ENCODE data around the gene S100A6. TPM values are rescaled to one million over a fixed set of nuclear protein-coding genes. Genes with fewer than 3 reads are reported as not detected.

Gene S100A6
- polyA plus RNA-seq, 2 of the 4 experiments (the other 2 are of a cell fraction): 898 to 3,552 TPM

GRCh38 chr1:153573351-153573750 is 37.6 kb upstream of the S100A6 start:
- ATAC-seq (no peak), FAIRE-seq (no peak), DNase-seq (ENCODE audit: low read depth in 1 of 2, low spot score in 1 of 2) (no peak)
- TF ChIP-seq CBX2 (IDR thresholded peaks at IDR 0.05; ENCODE audit: borderline replicate concordance, low read depth): no peak
- no peak for TF ChIP-seq NR3C1 (IDR thresholded peaks at IDR 0.05)
- 75% methylated on average over 3 of the region's 3 CpGs for WGBS (ENCODE audit: missing lambda C conversion rate)
- CTCF ChIA-PET: interaction anchor here (0.6 to 7.5 kb wide), 38 partner anchors 8 to 413 kb away, joined by 3 to 471 read pairs (median 11); partner anchors contain the start of genes CHTOP, PGLYRP4, RAB13 and S100A1
- Histone ChIP-seq H3K4me1 (peaks cover 27% of the 10 kb centered on the region), H3K9me3 (no peaks in the 10 kb centered on the region), H3K27ac (no peak overlapping the region), H3K4me2 (no peak overlapping the region), H3K4me3 (no peak overlapping the region)
- POLR2A ChIA-PET: interaction anchor here (1.4 to 3.4 kb wide), 5 partner anchors 38 to 99 kb away, joined by 6 to 24 read pairs (median 12); partner anchors contain the start of genes CHTOP, S100A13 and S100A6

GRCh38 chr1:153572569-153573015 is 36.8 kb upstream of the S100A6 start:
- peak overlapping the region in 1 of 2 experiments; percentile 39; a peak in 1 of 6 replicates for H3K27ac ChIP-seq
- no peaks in the 10 kb centered on the region for H3K9me3 ChIP-seq
- H3K4me2 ChIP-seq: 0 out of 3 replicates have a peak overlapping the region, but pooled peaks have one; percentile 27
- TF ChIP-seq, protein P1, sequence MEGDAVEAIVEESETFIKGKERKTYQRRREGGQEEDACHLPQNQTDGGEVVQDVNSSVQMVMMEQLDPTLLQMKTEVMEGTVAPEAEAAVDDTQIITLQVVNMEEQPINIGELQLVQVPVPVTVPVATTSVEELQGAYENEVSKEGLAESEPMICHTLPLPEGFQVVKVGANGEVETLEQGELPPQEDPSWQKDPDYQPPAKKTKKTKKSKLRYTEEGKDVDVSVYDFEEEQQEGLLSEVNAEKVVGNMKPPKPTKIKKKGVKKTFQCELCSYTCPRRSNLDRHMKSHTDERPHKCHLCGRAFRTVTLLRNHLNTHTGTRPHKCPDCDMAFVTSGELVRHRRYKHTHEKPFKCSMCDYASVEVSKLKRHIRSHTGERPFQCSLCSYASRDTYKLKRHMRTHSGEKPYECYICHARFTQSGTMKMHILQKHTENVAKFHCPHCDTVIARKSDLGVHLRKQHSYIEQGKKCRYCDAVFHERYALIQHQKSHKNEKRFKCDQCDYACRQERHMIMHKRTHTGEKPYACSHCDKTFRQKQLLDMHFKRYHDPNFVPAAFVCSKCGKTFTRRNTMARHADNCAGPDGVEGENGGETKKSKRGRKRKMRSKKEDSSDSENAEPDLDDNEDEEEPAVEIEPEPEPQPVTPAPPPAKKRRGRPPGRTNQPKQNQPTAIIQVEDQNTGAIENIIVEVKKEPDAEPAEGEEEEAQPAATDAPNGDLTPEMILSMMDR (IDR thresholded peaks at IDR 0.05): peak; percentile 92
- TF ChIP-seq TP53 (CRISPR knock-in tag; IDR thresholded peaks at IDR 0.05) (no peak), HOXB5 (CRISPR knock-in tag; IDR thresholded peaks at IDR 0.05) (no peak), CBX2 (IDR thresholded peaks at IDR 0.05; ENCODE audit: borderline replicate concordance, low read depth) (no peak), RCOR1 (IDR thresholded peaks at IDR 0.05; ENCODE audit: low read depth, low read length) (no peak), ZNF302 (CRISPR knock-in tag; IDR thresholded peaks at IDR 0.05) (no peak), USF2 (IDR thresholded peaks at IDR 0.05) (no peak), SMC3 (IDR thresholded peaks at IDR 0.05) (peak; percentile 87), FOSL2 (IDR thresholded peaks at IDR 0.05) (no peak), FOSL2 (CRISPR knock-in tag; IDR thresholded peaks at IDR 0.05) (no peak), NFE2L2 (conservative IDR thresholded peaks at IDR 0.05; ENCODE audit: low read length) (no peak), CEBPB (IDR thresholded peaks at IDR 0.05) (no peak), BHLHE40 (IDR thresholded peaks at IDR 0.05; ENCODE audit: low read depth, low read length) (no peak), EP300 (IDR thresholded peaks at IDR 0.05) (no peak), ZC3H11A (IDR thresholded peaks at IDR 0.05) (no peak), RAD21 (conservative IDR thresholded peaks at IDR 0.05 in 1 of 2, IDR thresholded peaks at IDR 0.05 in 1 of 2) (peak; percentile 95 to 99)
- TF ChIP-seq, protein P2, sequence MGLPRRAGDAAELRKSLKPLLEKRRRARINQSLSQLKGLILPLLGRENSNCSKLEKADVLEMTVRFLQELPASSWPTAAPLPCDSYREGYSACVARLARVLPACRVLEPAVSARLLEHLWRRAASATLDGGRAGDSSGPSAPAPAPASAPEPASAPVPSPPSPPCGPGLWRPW (IDR thresholded peaks at IDR 0.05): no peak
- TF ChIP-seq, protein P3, sequence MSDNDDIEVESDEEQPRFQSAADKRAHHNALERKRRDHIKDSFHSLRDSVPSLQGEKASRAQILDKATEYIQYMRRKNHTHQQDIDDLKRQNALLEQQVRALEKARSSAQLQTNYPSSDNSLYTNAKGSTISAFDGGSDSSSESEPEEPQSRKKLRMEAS (IDR thresholded peaks at IDR 0.05): peak; percentile 51
- TF ChIP-seq, protein P4, sequence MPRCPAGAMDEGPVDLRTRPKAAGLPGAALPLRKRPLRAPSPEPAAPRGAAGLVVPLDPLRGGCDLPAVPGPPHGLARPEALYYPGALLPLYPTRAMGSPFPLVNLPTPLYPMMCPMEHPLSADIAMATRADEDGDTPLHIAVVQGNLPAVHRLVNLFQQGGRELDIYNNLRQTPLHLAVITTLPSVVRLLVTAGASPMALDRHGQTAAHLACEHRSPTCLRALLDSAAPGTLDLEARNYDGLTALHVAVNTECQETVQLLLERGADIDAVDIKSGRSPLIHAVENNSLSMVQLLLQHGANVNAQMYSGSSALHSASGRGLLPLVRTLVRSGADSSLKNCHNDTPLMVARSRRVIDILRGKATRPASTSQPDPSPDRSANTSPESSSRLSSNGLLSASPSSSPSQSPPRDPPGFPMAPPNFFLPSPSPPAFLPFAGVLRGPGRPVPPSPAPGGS (IDR thresholded peaks at IDR 0.05): no peak
- POLR2A ChIA-PET: interaction anchor here (0.5 to 3.4 kb wide), 9 partner anchors 37 to 99 kb away, joined by 3 to 24 read pairs (median 7); partner anchors contain the start of genes CHTOP, S100A13, S100A16 and S100A6
- FAIRE-seq (no peak), ATAC-seq (peak; percentile 78 to 84), DNase-seq (ENCODE audit: low read depth in 1 of 2, low spot score in 1 of 2) (peak; percentile 78 to 86)
- H3K4me1 ChIP-seq: peaks cover 27% of the 10 kb centered on the region
- 2% methylated on average over 3 of the region's 3 CpGs for WGBS (ENCODE audit: missing lambda C conversion rate)
- no peak overlapping the region for H3K4me3 ChIP-seq
- CTCF ChIA-PET: interaction anchor here (0.6 to 7.5 kb wide), 56 partner anchors 9 to 1592 kb away, joined by 3 to 471 read pairs (median 6); partner anchors contain the start of genes CHTOP, NPR1, PGLYRP4 and RAB13

All from A549 (cell line).